IMR-90 (cell line): ENCODE results near the gene ACTRT3. TPM values are rescaled to one million over a fixed set of nuclear protein-coding genes. Genes with fewer than 3 reads are reported as not detected.

ENCODE experiments used
- ATAC-seq: fragments of 200-7000 bp; cut with Tn5 transposase; 2 replicates; pipeline ENCODE4 v1.9.1; 2020; ENCODE audit warnings: low read depth, mild to moderate bottlenecking, moderate library complexity
- BruUV-seq: library from RNA; stranded (reverse); fragments of 400-500 nt; replicated peaks from 2 replicates; lab custom pipeline; 2021; lab: Mats Ljungman, UMichigan
- CTCF ChIA-PET: fragments of 300-600 bp; formaldehyde crosslinking; extraction: SDS; loops from one replicate; lab custom pipeline; 2021; ENCODE audit warnings: antibody characterized with exemption; lab: Yijun Ruan, JAX
- POLR2A ChIA-PET: fragments of 300-600 bp; sonication (Branson Sonifier 250); formaldehyde crosslinking; loops from one replicate; lab custom pipeline; 2022; ENCODE audit warnings: antibody characterized with exemption; ENCODE audit not compliant: unreplicated experiment; lab: Charles Lee
- DNase-seq: peaks from one replicate; pipeline ENCODE4 v3.0.0; 2013
- H2AFZ ChIP-seq: replicated peaks from 2 replicates; pipeline ENCODE3; 2013; ENCODE audit warnings: low read length, mild to moderate bottlenecking; ENCODE audit not compliant: poor library complexity
- H2AK5ac ChIP-seq: 2 replicates; pipeline ENCODE4 v1.6.1; 2013; ENCODE audit warnings: low read depth, low read length, inconsistent platforms
- H2AK9ac ChIP-seq: replicated peaks from 2 replicates; pipeline ENCODE3; 2013; ENCODE audit warnings: mild to moderate bottlenecking, low read depth, low read length, moderate library complexity; ENCODE audit not compliant: poor library complexity
- H2BK120ac ChIP-seq: 2 replicates; pipeline ENCODE4 v1.6.1; 2013; ENCODE audit warnings: low read depth, low read length, inconsistent platforms
- H2BK15ac ChIP-seq: 3 replicates; pipeline ENCODE4 v1.6.1; 2013; ENCODE audit warnings: low read depth, low read length, inconsistent platforms
- H2BK20ac ChIP-seq: 2 replicates; pipeline ENCODE4 v1.6.1; 2013; ENCODE audit warnings: low read depth, mild to moderate bottlenecking, inconsistent platforms, low read length, moderate library complexity
- H2BK5ac ChIP-seq: 2 replicates; pipeline ENCODE4 v1.6.1; 2013; ENCODE audit warnings: mild to moderate bottlenecking, low read depth, low read length, inconsistent platforms; ENCODE audit not compliant: poor library complexity, severe bottlenecking
- H3K14ac ChIP-seq: replicated peaks from 2 replicates; pipeline ENCODE4 v1.6.1; 2013; ENCODE audit warnings: low read depth, low read length, inconsistent platforms
- H3K18ac ChIP-seq: 2 replicates; pipeline ENCODE4 v1.6.1; 2013; ENCODE audit warnings: low read depth, low read length, control low read depth
- H3K23ac ChIP-seq: 2 replicates; pipeline ENCODE4 v1.6.1; 2013; ENCODE audit warnings: low read depth, low read length, inconsistent platforms
- H3K27ac ChIP-seq: 2 replicates; pipeline ENCODE4 v1.5.1; 2013; ENCODE audit warnings: mild to moderate bottlenecking, control low read depth, low read length; ENCODE audit not compliant: insufficient read depth
- H3K27me3 ChIP-seq: 2 replicates; pipeline ENCODE4 v1.6.1; 2013; ENCODE audit warnings: low read length; ENCODE audit not compliant: control insufficient read depth, insufficient read depth
- H3K36me3 ChIP-seq: 2 replicates; pipeline ENCODE4 v1.6.1; 2013; ENCODE audit warnings: low read length, mixed read lengths; ENCODE audit not compliant: control insufficient read depth, insufficient read depth
- H3K4ac ChIP-seq: 2 replicates; pipeline ENCODE4 v1.6.1; 2013; ENCODE audit warnings: low read depth, low read length, inconsistent platforms
- H3K4me1 ChIP-seq: 2 replicates; pipeline ENCODE4 v1.6.1; 2013; ENCODE audit warnings: low read length, mixed read lengths; ENCODE audit not compliant: control insufficient read depth, insufficient read depth
- H3K4me2 ChIP-seq: 2 replicates; pipeline ENCODE4 v1.6.1; 2013; ENCODE audit warnings: low read depth, mild to moderate bottlenecking, control low read depth, low read length, moderate library complexity
- H3K4me3 ChIP-seq: 2 replicates; pipeline ENCODE4 v1.5.1; 2013; ENCODE audit warnings: low read depth, mild to moderate bottlenecking, control low read depth, low read length, moderate library complexity; ENCODE audit not compliant: insufficient read depth
- H3K56ac ChIP-seq: 2 replicates; pipeline ENCODE4 v1.6.1; 2013; ENCODE audit warnings: low read length, inconsistent platforms; ENCODE audit not compliant: insufficient read depth; ENCODE audit errors: extremely low read depth
- H3K79me1 ChIP-seq, 2 experiments: 2 replicates each; pipeline ENCODE4 v1.6.1; 2013; ENCODE audit warnings: low read length in 2 of 2, inconsistent platforms in 1 of 2, low read depth in 1 of 2
- H3K9ac ChIP-seq: 2 replicates; pipeline ENCODE4 v1.6.1; 2013; ENCODE audit warnings: low read depth, low read length, control low read depth
- H3K9me1 ChIP-seq: 2 replicates; pipeline ENCODE4 v1.6.1; 2013; ENCODE audit warnings: low read length, inconsistent platforms; ENCODE audit not compliant: insufficient read depth
- H3K9me3 ChIP-seq: 2 replicates; pipeline ENCODE4 v1.6.1; 2013; ENCODE audit warnings: low read length; ENCODE audit not compliant: control insufficient read depth, insufficient read depth
- H4K20me1 ChIP-seq: 2 replicates; pipeline ENCODE4 v1.6.1; 2013; ENCODE audit warnings: low read length, inconsistent platforms; ENCODE audit not compliant: insufficient read depth
- H4K5ac ChIP-seq: 2 replicates; pipeline ENCODE4 v1.6.1; 2013; ENCODE audit warnings: mild to moderate bottlenecking, low read depth, low read length, control low read depth
- H4K8ac ChIP-seq, 2 experiments: 2 replicates each; pipeline ENCODE4 v1.6.1; 2013; ENCODE audit warnings: low read depth in 2 of 2, low read length in 2 of 2, control low read depth in 1 of 2, inconsistent platforms in 1 of 2
- H4K91ac ChIP-seq: 2 replicates; pipeline ENCODE4 v1.6.1; 2013; ENCODE audit warnings: low read depth, low read length, inconsistent platforms; ENCODE audit not compliant: insufficient read depth
- CHD1 ChIP-seq: IDR thresholded peaks from 2 replicates; pipeline ENCODE4 v1.6.1; 2012; ENCODE audit warnings: low read depth, low read length, improper control_type of control experiment
- CTCF ChIP-seq: conservative IDR thresholded peaks from 2 replicates; pipeline ENCODE4 v1.5.1; 2012; ENCODE audit warnings: mild to moderate bottlenecking, low read depth, low read length, improper control_type of control experiment
- MAFK ChIP-seq: IDR thresholded peaks from 2 replicates; pipeline ENCODE4 v1.6.1; 2012; ENCODE audit warnings: low read depth, low read length, improper control_type of control experiment
- MXI1 ChIP-seq: IDR thresholded peaks from 2 replicates; pipeline ENCODE4 v1.6.1; 2012; ENCODE audit warnings: low read depth, mild to moderate bottlenecking, low read length, moderate library complexity, borderline replicate concordance
- SMC3 ChIP-seq: fragments of 150-350 bp; IDR thresholded peaks from 2 replicates; pipeline ENCODE4 v1.6.1; 2016; ENCODE audit warnings: low read depth, mild to moderate bottlenecking, antibody characterized with exemption, low read length, moderate library complexity
- WGBS, 2 experiments: methylation state at CpG; one replicate each; pipeline versions ENCODE4 v1.1.5 to v1.1.7; 2013; ENCODE audit warnings: missing lambda C conversion rate in 2 of 2; ENCODE audit not compliant: insufficient read length in 1 of 2; ENCODE audit errors: extremely low coverage in 2 of 2; 5-methylcytosine and 5-hydroxymethylcytosine counted together
- dilution Hi-C: fragments of 300-500 bp; cut with HindIII; formaldehyde crosslinking; loops from one replicate; pipeline ENCODE4 v1.14.3; 2018; ENCODE audit warnings: low sequenced_read_pairs; ENCODE audit not compliant: unreplicated experiment
- in situ Hi-C: fragments of 300-500 bp; cut with MboI; formaldehyde crosslinking; loops from 3 replicates; pipeline ENCODE4 v1.14.3; 2019; ENCODE audit warnings: low sequenced_read_pairs, inconsistent platforms, mixed read lengths
- intact Hi-C: fragments of 100-400 bp; cut with micrococcal nuclease; formaldehyde crosslinking; loops from 2 replicates; pipeline ENCODE4 v1.10.0; 2022
- polyA plus RNA-seq, 3 experiments: library from polyadenylated mRNA; depleted of rRNA; stranded (reverse); fragments of >200 nt; gene quantifications; 2 replicates each; pipeline ENCODE4 v1.2.3, GENCODE V29; 2012; ENCODE audit warnings: low replicate concordance in 1 of 3
- total RNA-seq: library from RNA; depleted of rRNA; stranded (reverse); fragments of >200 nt; gene quantifications from 2 replicates; pipeline ENCODE4 v1.2.3, GENCODE V29; 2012

Gene ACTRT3
- total and polyA plus RNA-seq, 2 of the 4 experiments (the other 2 are of a cell fraction) = 0.97 to 2.5 TPM

DNA sequence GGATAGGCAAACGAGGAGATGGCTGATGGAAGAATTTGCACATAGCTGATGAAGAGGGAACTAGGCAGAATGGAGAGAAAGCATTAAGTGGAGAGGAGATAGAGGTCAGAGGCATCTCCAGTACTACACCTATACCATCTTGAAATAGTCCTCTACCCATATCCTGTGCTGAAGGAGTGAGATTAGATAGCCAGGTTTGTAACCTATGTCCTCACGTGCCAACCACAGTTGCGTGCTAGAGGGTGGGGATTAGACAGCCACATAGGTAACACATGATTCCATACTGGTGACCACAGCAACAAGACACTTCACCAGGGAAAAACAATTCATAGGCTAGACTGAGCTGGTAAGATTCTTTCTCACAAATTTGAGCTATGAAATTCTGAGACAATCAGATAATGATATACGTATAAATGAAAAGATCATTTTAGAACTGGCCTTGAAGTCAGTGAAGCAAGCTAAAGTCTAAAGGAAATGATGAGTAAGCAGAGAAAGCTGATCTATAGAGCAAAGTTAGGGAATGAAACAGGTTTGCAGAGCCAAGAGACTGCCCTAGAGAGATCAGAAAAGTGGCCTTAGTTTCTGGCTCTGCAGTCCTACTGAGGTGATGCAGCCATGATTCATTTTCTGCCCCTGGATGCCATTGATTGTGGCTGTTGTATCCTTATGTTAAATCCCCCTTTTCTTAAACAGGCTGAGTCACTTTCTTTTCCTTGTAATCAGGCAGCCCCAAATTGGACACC is 21.5 kb upstream of the ACTRT3 start:
- Histone ChIP-seq H2AK9ac (no peak overlapping the region), H3K9me1 (0 out of 2 replicates have a peak, but pooled peaks cover 4% of the 10 kb centered on the region), H3K36me3 (peaks cover 9% of the 10 kb centered on the region), H3K4me2 (no peak overlapping the region), H3K27ac (no peak overlapping the region), H3K56ac (no peak overlapping the region), H4K8ac (no peak overlapping the region), H4K91ac (no peak overlapping the region), H2BK20ac (no peak overlapping the region), H3K79me1 (0 out of 4 replicates have a peak, but pooled peaks cover 0 to 3% of the 10 kb centered on the region in 2 experiments), H4K5ac (no peak overlapping the region), H3K4me1 (peaks cover 4% of the 10 kb centered on the region), H2AK5ac (no peak overlapping the region), H3K9me3 (no peaks in the 10 kb centered on the region), H2BK15ac (no peak overlapping the region), H2BK5ac (no peak overlapping the region), H3K27me3 (no peaks in the 10 kb centered on the region), H3K4me3 (no peak overlapping the region), H2BK120ac (no peak overlapping the region), H3K23ac (no peak overlapping the region), H3K9ac (no peak overlapping the region), H3K4ac (no peak overlapping the region), H3K18ac (no peak overlapping the region), H4K20me1 (no peaks in the 10 kb centered on the region), H3K14ac (no peak overlapping the region), H2AFZ (no peak overlapping the region)
- intact Hi-C loops (loop anchor here (5.0 kb wide), 1 partner anchor 201 kb away; no protein-coding TSS in a partner anchor), dilution Hi-C loops (no loop called here), in situ Hi-C loops (no loop called here)
- ChIA-PET CTCF (interaction anchor here (0.6 kb wide), 1 partner anchor 744 kb away, joined by 8 read pairs; no protein-coding TSS in a partner anchor), POLR2A (no interaction called here)
- ATAC-seq (peak; percentile 35; the same call in 1 of the 2 replicates), DNase-seq (peak; percentile 55)
- no TSS peak for BruUV-seq
- WGBS, 2 experiments = no CpG with 5 or more reads among the region's 4 CpGs
- TF ChIP-seq SMC3 (no peak), CTCF (no peak), MXI1 (no peak), MAFK (peak; percentile 33; the same call in 1 of the 2 replicates), CHD1 (no peak)
